HEK293T (cell line): ENCODE results near the gene ZNF609.

ENCODE experiments used
- ELF4 ChIP-seq: fragments of 450-650 bp; IDR thresholded peaks from 2 replicates; pipeline ENCODE4 v1.6.1; 2017; ENCODE audit warnings: antibody characterized with exemption
- NFRKB ChIP-seq: fragments of 450-650 bp; IDR thresholded peaks from 2 replicates; pipeline ENCODE4 v1.6.1; 2016; ENCODE audit warnings: mild to moderate bottlenecking, moderate library complexity

GRCh38 chr15:64503197-64503596, 42.8 kb downstream of the ZNF609 start:
- TF ChIP-seq ELF4 (no peak), NFRKB (no peak)
